Keratinocyte (primary cell): ENCODE measurements around the gene RPAIN.

Source experiments
- CTCF ChIP-seq, 3 experiments: IDR thresholded peaks in 1 of 3; conservative IDR thresholded peaks in 1 of 3; optimal IDR thresholded peaks in 1 of 3; 2 replicates in 2 of 3; 3 replicates in 1 of 3; pipeline versions ENCODE3 to v1.5.1; 2011; ENCODE audit warnings: low read length in 3 of 3, mild to moderate bottlenecking in 3 of 3, moderate library complexity in 2 of 3, control low read depth in 1 of 3, inconsistent platforms in 1 of 3; ENCODE audit not compliant: insufficient read depth in 2 of 3; ENCODE audit errors: extremely low read depth in 1 of 3
- EZH2 ChIP-seq: IDR thresholded peaks from one replicate; pipeline ENCODE4 v1.6.1; 2012; ENCODE audit warnings: inconsistent platforms, mild to moderate bottlenecking, low read length, moderate library complexity

DNA sequence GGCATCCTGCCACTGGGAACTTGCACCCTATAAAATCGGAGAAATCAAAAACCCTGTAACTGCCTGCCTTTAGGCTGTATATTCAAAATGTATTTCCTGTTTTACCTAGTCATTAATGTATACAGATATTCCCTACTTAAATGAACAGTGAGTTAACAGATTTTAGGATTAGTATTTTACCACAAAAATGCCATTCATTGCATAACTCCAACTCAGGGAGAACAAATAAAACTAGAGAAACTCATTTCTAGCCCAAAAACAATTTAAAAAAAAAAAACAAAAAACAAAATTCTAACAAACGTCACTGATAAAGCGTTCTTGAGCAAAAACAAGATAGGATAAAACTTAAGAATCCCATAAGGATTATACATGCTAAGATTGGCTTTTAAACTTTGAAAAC is 52.5 kb downstream of the RPAIN start:
- TF ChIP-seq CTCF (optimal IDR thresholded peaks at IDR 0.05 in 1 of 3, IDR thresholded peaks at IDR 0.05 in 1 of 3, conservative IDR thresholded peaks at IDR 0.05 in 1 of 3; ENCODE audit: extremely low read depth in 1 of 3, insufficient read depth in 2 of 3, low read length in 3 of 3) (no peak), EZH2 (no peak)
